Fibroblast of skin of back (primary cell): ENCODE results near the gene SOX1.

Source experiments
- DNase-seq: peaks from one replicate; pipeline ENCODE4 v3.0.0-alpha.2; 2013

SOX1 gene

DNA sequence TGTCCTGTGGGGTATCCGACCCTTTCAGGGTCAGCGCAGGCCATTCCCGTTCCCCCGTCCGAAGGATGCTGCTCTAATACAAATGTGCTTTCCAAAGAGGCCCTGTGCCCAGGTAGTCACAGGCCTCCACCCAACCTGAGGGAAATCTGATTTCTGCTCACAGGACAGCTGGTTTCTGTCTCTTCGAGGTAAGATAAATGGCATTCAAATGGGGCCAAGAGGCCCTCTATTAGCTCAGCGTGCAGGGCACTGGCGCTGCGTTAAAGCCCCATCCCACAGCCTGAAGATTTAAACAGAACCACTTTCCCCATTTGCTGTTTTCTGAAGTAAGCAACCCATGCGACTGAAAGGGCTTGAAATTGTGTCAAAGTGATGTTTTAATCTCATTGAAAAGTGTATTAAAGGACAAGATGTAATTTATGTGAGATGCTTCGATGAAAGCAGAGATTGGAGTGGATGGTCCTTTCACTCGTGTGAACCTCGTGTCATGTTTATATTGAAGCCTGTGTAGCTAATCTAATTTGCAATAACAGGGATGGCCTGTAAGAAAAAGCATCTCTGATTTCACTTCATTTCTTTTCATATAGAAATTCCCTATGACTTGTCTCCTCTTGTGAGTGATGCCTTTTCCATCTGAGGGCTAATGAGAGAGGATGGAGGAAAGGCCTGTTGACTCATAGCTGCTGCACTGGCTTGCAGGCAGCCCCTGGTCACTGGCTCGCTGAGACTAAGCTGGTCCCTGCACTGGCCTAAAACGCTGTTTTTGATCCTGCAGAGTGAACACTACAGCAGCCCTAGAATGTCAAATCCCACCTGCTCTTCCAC lies 7.3 kb upstream of the SOX1 start:
- no peak for DNase-seq

DNA sequence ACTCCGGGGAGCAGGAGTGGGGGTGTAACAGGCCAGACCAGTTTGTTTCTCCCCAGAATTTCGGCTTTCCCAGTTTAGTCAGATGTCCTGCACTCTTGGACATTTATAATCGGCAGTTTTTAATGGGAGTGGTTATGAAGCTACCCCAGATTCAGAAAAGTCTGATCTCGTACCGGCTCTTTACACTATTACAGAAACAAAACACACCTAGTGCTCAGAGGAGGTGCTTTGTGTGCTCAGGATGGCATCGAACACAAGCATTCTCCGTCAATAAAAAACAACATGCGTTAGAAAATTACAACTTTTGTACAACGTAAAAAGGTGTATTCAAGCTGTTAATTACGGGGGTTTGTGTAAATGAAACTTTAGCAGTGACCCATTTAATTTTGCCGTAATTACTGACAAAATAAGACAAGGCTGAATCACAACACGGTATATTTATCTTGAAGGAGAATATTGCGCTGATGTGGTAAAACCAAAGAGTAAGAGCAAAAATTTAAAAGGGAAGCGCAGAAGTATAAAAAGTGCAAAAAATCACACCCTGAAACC lies 6.6 kb upstream of the SOX1 start:
- no peak for DNase-seq

DNA sequence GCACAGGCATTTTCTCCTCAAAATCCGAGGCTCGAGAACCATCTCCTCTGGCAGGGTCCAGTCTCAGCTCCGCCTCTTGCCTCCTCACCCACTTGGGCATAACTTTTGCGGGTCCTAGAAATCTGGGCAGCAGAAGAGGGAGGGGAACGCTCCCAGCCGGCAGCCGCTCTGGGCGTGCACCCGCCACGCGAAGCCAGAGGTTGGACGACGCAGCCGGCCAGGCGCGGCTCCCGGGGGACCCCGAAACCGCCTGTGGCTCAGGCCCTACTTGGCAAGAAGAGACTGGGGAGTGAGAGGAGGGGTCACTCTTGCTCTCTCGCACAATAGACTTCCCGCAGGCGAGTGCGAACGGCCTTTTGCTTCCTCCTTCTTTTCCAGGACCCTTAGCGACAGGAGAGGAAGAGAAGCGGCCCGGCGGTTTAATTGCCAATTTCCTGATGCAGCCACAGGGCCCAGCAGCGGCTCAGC lies 6.0 kb upstream of the SOX1 start:
- DNase-seq, result no peak

DNA sequence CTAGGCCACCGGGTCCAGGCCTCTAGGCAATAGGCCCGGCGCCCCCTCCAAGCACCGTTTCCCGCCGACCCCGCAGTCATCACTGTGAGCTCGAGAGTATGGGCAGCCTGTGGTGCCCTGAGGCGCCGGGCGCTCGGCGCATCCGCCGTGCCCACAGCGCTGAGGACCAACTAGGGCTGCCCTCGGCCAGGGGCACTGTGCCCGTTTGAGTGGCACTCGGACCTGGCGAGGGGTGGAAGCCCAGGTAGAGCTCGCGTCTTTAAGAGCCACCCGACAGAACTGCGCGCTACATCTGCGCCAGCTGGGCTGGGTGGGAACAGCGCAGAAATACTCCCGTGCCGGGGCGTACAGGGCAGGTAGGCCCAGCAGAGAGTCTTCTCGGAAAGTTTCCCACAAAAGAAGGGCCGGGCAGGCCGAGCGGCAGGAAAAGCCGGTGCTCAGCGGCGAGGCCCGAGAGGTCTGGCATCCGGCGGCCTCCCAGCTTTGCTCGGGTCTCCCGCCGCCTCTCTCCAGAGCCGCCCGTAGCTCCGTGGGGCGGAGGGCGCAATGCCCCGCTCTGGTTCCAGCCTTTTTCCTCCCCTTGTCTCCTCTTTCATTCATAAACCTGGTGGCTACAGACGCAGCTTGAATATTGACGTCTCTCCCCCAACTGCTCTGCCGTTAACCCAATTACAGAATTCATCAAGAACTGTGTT lies 5.4 kb upstream of the SOX1 start:
- DNase-seq, result no peak

DNA sequence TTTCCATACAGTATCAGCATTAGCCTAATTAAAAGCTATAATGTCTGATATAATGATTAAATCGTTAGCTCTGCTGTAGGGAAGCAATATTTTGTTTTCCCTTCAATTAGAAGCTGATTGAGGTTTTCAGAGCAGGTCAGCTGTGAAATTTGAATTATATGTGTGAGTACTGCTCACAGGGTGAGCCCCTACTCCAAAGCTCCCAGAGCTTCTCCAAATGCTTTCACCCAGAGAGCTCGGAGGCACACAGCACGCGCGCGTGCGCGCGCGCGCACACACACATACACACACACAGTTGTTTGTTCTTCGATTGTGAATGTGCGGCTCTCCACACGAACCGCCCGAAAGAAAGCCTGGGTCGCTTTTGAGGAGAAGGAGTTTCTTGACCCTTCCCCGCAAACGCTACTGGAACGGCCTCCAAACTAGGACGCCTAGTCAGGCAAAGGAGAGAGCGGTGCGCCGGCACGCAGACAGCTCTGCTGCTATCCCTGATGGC lies 4.8 kb upstream of the SOX1 start:
- DNase-seq, result no peak

DNA sequence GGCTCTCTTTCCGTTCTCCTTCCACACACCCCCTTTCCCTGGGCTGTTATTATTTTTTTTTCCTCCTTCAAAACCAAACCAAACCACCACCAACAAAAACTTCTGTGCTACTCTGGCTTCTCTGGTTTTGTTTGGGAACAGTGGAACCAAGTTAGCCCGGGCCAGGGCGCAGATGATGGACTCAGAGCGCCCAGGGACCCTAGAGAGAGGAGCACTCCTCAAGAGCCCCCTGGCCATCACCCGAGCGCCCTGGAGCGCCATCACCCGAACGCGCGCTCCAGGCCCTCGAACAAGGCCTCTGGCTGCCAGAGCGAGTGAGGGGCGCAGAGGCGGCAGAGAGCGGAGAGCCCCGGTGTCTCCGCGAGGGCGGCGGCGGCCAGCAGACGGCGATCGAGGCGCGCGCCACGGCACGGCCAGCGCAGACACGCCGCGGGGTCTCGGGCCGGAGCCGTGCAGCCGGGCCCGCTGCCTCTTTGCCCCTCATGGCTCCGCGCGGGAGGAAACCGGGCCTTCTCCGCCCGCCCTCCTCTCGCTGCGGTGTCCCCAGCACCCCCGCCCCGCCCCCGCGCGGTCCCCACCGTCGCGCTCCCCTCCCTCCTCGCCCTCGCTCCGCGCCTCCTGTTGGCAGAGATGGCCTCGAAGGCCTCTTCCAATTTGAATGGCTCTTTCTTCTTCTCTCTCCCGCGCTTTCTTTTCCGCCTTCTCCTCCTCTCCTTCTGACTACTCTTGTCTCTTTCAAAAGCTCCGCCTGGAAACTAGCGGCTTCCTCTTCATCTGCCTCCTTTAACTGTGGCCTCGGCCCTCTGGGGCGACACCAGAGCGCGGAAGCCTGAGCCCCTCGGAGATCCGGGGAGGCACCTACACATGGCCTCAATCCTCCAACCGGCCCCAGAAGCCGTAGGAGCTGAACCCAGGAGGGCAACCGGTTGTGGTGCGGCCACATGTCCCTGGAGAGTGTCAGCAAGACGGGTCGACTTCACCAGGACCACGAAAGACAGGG lies 4.1 kb upstream of the SOX1 start:
- no peak for DNase-seq

DNA sequence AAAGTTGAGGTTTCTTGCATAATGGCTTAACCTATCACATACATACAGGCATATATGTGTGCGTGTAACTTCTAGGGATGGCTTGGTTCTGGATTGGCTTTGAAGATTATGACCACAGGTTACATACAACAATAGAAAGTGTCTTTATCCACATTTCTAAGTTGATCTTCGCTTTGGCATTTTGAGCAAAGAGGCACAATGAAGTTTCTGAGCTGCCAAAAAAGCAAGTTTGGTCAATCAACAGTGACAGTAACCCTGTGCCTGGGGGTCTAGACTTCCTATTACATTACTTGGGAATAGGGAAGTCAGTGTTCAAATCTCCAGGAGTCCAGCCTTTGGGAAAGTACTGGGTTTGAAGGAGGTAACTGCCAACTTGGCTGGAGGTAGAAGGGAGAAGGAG lies 3.1 kb upstream of the SOX1 start:
- DNase-seq, result no peak

DNA sequence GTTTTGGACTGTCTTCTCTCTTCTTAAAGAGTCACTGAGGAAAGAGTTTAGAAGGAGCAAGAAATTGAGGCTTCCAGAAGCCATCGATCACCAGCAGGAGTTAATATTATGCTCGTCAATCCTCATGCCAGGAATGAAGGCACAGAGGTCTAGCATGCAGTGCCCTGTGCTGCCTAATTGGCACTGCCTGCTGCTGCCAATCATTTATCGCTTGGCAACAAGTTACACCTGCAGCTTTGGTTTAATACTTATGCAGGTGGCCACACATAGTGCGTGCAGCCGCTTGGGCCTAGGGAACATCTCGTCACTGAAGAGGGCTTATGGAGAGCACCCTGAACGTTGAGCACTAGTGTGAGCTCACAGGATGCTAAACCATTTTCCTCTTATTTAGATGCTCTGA lies 2.7 kb upstream of the SOX1 start:
- no peak for DNase-seq

DNA sequence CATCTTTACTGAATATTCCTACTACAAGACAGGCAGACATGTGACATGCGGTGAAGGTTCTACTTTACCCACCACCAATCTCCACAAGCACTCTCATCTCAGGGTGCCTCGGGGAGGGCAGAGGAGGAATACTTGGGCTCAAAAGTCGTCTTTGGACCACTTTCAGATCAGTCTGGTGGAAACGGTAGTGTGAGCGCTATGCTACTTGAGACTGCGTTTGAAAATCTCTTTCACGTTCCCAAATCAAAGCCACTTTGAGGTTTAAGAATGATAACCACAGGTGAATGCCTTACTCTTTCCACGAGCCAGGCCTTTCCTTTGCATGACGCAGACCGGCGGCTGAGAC lies 1.5 kb upstream of the SOX1 start:
- no peak for DNase-seq

DNA sequence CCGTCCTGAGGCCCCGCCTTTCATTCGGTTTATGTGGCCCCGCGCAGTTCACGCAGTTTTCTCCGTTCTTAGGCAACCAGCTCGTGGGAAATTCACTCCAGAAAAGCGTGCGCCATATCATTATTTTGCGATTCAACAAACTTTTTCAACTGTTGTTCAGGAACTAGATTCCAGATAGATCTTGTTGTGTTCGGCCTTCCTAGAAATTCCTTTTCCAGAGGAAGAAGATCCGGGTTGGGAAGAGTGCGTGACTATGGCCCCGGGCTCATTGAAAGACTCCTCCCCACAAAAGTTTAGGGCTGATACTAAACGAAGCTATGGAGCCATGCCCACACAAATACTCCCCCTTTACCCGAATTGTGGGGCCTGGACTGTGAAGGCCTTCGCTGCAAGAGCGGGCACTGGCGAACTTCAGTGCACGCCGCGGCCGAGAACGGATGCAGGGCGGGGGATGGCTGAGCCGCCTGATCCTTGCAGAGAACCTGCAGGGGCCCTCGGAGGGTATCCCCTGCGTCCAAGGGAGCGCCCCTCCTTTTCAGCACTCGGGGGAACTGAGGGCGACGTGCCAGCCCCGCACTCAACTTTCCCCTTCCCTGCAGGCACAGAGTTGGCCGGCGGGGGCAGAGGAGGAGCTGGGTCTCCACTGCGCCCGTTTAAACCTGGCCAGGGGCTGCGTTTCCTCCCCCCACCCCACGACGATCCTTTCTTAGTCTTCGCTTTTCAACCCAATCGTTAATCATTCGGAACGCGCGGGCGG lies 904 bp upstream of the SOX1 start:
- DNase-seq, result no peak

DNA sequence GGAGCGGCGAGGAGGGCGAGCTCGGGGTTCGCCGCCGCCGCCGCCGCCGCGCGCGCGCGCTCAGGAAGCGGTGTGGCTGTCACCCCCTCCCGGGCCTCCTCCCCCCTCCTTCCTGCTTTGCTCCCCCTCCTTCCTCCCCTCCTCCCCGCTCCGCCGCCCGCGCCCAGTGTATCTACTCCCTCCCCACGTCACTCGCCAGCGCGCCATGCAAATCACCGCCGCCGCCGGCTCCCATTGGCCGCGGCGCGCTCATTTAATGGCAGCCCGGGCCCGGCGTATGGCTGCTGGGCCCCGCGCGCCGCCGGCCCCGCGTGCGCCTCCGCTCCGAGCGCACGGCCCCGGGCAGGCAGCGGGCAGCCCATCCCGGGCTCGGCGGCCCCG lies 335 bp upstream of the SOX1 start:
- peak; percentile 30 for DNase-seq

DNA sequence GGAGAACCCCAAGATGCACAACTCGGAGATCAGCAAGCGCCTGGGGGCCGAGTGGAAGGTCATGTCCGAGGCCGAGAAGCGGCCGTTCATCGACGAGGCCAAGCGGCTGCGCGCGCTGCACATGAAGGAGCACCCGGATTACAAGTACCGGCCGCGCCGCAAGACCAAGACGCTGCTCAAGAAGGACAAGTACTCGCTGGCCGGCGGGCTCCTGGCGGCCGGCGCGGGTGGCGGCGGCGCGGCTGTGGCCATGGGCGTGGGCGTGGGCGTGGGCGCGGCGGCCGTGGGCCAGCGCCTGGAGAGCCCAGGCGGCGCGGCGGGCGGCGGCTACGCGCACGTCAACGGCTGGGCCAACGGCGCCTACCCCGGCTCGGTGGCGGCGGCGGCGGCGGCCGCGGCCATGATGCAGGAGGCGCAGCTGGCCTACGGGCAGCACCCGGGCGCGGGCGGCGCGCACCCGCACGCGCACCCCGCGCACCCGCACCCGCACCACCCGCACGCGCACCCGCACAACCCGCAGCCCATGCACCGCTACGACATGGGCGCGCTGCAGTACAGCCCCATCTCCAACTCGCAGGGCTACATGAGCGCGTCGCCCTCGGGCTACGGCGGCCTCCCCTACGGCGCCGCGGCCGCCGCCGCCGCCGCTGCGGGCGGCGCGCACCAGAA lies 1.1 kb downstream of the SOX1 start:
- DNase-seq, result peak; percentile 7

DNA sequence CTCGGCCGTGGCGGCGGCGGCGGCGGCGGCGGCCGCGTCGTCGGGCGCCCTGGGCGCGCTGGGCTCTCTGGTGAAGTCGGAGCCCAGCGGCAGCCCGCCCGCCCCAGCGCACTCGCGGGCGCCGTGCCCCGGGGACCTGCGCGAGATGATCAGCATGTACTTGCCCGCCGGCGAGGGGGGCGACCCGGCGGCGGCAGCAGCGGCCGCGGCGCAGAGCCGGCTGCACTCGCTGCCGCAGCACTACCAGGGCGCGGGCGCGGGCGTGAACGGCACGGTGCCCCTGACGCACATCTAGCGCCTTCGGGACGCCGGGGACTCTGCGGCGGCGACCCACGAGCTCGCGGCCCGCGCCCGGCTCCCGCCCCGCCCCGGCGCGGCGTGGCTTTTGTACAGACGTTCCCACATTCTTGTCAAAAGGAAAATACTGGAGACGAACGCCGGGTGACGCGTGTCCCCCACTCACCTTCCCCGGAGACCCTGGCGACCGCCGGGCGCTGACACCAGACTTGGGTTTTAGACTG lies 1.7 kb downstream of the SOX1 start:
- no peak for DNase-seq

DNA sequence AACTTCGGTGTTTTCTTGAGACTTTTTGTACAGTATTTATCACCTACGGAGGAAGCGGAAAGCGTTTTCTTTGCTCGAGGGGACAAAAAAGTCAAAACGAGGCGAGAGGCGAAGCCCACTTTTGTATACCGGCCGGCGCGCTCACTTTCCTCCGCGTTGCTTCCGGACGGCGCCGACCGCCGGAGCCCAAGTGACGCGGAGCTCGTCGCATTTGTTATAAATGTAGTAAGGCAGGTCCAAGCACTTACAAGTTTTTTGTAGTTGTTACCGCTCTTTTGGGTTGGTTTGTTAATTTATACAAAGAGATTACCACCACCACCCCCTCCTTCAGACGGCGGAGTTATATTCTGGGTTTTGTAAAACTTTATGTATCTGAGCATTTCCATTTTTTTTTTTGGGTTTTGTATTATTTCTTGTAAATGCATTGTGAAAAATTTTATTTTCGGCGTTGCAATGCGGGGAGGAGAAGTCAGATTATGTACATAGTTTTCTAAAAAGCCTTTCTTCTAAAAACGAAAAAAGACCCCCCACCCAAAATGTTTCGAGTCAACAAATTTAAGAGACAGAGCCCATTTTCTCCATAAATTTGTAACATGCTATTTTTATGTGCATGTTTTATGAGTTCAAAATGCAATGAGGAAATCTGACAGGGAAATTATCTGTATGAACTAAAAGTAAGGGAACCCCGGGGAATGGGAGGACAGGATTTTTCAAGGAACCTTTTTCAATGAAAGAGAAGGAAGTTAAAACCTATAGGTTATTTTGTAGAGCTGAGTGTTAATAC lies 2.3 kb downstream of the SOX1 start:
- no peak for DNase-seq

DNA sequence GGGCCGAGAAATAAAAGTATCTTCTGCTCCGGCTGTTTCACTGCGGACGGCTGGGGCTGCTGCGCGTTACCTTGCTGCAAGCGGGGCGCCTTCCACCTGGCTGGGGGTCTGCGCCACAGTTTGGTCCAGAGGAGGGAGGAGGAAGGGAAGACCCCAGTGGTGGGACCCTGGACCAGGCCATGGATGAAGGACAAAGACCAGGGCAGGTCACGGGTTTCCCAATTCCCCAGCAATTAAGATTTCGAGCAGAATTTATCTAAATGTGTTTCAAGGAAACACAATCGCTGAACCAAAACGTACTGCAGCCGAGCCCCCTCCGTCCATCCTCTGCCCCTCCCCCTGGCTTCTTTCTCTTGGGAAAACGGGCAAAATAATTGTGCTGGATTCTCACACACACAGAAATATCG lies 2.9 kb downstream of the SOX1 start:
- no peak for DNase-seq

DNA sequence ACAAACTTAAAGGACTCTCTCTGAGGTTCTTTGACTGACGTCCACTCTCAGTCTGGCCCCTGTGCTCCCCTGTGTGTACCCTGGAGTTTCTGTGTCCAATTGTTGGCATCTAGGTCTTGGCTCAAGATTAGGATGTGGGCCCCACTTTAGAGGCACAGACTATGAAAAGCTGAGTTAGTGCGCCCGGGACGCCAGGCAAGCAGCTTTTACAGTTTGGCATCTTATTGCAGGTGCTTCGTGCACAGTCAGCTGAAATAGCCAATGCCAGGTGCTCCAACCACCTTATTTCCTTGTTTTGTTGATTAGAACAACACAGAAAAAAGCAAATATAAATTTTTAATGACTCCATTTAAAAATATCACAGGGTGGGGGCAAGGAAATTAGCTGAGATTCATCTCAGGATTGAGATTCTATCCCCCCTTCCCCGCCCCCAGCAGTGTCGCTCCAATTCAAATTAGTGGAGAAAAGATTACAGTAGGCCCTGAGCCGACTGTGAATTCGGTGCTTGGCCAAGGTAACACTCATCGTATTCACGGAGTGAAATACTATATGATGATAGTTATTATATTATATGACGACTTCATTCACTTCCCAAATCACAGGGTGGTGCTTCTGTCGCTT lies 4.3 kb downstream of the SOX1 start:
- DNase-seq, result no peak

DNA sequence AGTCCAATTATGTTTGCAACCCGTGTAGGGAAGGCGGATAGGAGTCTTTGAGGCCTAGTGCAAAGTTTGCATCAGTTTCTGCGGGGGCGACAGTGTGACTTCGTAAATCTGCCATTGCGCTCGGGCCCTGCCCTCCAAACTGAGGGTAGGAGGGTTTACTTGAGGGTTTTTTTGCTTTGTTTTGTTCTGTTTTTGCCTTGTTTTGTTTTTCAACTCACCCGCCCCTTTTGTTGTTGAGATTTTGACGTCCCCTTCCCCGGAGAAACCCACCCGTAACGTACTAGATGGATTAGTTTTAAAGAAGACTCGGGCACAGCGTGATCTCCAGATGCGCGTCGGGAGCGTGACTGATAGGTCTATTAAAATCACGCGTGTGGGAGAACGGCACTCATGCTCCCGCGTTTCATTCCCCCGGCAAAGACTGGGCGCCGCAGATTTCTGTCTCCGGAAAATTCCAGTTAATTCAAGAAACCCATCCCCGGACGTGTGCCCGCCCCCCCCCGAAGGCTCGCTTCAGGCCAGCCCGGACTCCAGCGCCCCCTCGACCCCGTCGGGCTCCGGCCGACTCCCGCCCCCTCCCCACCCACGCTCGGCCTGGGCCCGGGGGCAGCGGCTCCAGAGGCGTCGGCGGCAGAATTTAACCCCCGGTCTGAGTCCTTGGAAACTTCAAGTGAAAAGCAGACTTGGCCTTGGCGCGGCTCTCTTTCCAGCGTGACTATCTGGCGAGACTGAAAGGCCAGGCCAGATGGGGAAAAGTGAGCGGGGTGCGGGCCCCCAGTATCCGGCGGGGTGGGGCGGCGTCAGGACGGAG lies 5.0 kb downstream of the SOX1 start:
- no peak for DNase-seq

DNA sequence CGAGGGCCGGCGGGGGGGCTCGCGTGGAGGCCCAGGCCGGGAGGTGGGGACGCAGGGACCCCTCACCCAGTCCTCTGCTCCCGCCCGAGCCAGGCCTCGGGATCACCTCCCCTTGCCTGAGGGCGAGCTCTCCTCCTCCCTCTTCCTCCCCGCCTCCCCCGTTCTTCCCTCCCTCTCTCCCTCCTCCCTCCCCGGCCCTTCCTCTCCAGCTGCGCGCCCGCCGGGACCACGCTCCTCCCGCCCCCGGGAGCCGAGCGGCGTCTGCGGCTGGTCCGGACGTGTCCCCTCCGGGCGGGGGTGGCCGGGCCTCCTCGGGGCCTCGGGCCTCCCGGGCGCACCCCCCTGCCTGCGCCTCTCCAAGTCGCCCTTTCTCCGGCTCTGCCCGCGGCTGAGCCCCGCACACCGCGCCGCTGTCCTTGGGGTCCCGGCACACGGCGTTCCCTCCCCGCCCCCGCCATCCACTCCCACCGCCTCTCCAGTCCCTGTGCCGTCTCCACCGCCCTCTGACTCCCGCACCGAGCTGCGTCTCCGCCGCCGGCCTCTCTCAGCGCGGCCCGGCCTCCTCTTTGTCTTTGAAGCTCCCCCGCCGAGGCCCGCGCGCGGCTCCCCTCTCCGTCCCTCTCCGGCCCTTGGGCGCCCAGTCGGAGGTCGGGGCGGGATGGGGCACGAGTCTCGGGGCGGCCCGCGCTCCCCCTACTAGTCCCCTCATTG lies 5.7 kb downstream of the SOX1 start:
- DNase-seq, result no peak
